Stomach (tissue), 9 donors: ENCODE measurements around the gene LGALS4. TPM values are rescaled to one million over a fixed set of nuclear protein-coding genes. Genes with fewer than 3 reads are reported as not detected.
A peak's percentile ranks its signal among the peaks of the same experiment; 100 is the strongest.
"Not testable (repeated sequence)": the region's sequence is repeated elsewhere in the genome, so short reads cannot be mapped to it uniquely, and the experiment has no call there.

Source experiments
- DNase-seq, 2 donors: peaks; one replicate each; pipeline versions ENCODE4 v3.0.0 to v3.0.0-alpha.2; 2013 to 2019
- H3K27ac ChIP-seq, 5 donors: fragments of 200-600 bp in 4 of 5; sonication (generic) in 4 of 5; one replicate each; pipeline ENCODE4 v1.5.1; 2013 to 2019; ENCODE audit warnings: mild to moderate bottlenecking in 1 of 5, moderate library complexity in 1 of 5
- H3K27me3 ChIP-seq, 3 donors: fragments of 200-600 bp; sonication (generic); one replicate each; pipeline ENCODE4 v1.5.1; 2017 to 2019; ENCODE audit warnings: mixed run types in 1 of 3
- H3K36me3 ChIP-seq, 4 donors: fragments of 200-600 bp; sonication (generic); 1 replicate in 3 of 4; 2 replicates in 1 of 4; pipeline ENCODE4 v1.5.1; 2016 to 2019
- H3K4me1 ChIP-seq, 4 donors: fragments of 200-600 bp; sonication (generic); one replicate each; pipeline ENCODE4 v1.5.1; 2016 to 2019
- H3K4me3 ChIP-seq, 4 donors: fragments of 200-600 bp; sonication (generic) in 3 of 4; one replicate each; pipeline ENCODE4 v1.5.1; 2016 to 2019; ENCODE audit warnings: mild to moderate bottlenecking in 1 of 4
- H3K9me3 ChIP-seq, 4 donors: fragments of 200-600 bp; sonication (generic); one replicate each; pipeline ENCODE4 v1.5.1; 2016 to 2019
- CTCF ChIP-seq, 7 experiments: fragments of 450-650 bp in 4 of 7; fragments of 200-600 bp in 3 of 7; sonication (generic) in 3 of 7; IDR thresholded peaks; one replicate each; pipeline ENCODE4 v1.5.1; 2016 to 2019; ENCODE audit warnings: antibody characterized with exemption in 7 of 7, control low read depth in 2 of 7, mild to moderate bottlenecking in 1 of 7
- EP300 ChIP-seq: sonication (generic); formaldehyde crosslinking; IDR thresholded peaks from one replicate; pipeline ENCODE4 v1.6.1; 2017; ENCODE audit warnings: antibody characterized with exemption
- POLR2A ChIP-seq, 4 donors: fragments of 450-650 bp; IDR thresholded peaks; one replicate each; pipeline ENCODE4 v1.6.1; 2016; ENCODE audit warnings: antibody characterized with exemption in 4 of 4, control low read depth in 2 of 4, mild to moderate bottlenecking in 1 of 4, moderate library complexity in 1 of 4
- POLR2AphosphoS5 ChIP-seq, 3 donors: sonication (generic); formaldehyde crosslinking; IDR thresholded peaks; one replicate each; pipeline ENCODE4 v1.6.1; 2016; ENCODE audit warnings: antibody characterized with exemption in 3 of 3
- whole genome bisulfite sequencing, 5 donors: extraction: QIAGEN DNeasy Blood & Tissue Kit in 3 of 5; methylation state at CpG; one replicate each; pipeline versions ENCODE4 v1.1.5 to v1.1.7; 2013 to 2018; 5-methylcytosine and 5-hydroxymethylcytosine counted together
- intact Hi-C: fragments of 100-400 bp; cut with DNase I; formaldehyde crosslinking; loops from one replicate; pipeline ENCODE4 v1.15.1; 2023; ENCODE audit warnings: low total_unique reads
- polyA plus RNA-seq, 3 donors: library from polyadenylated mRNA; stranded (reverse); fragments of 200-250 nt; gene quantifications; one replicate each; pipeline ENCODE4 v1.2.3, GENCODE V29; 2013
- total RNA-seq, 5 donors: library from RNA; depleted of rRNA; stranded (reverse); fragments of >200 nt; gene quantifications; one replicate each; pipeline versions ENCODE4 v1.1.0 to v1.2.3, GENCODE V29; 2014 to 2016
- donor health status: healthy with polysubstance abuse.
- donor health status: Bipolar disorder and iron deficiency.
- donor health status: healthy.

The LGALS4 gene
- total and polyA plus RNA-seq, 8 donors, result 23.5 to 1,765 (median 113) TPM

GRCh38 chr19:38826856-38827551 is 14.3 kb upstream of the LGALS4 start:
- 58 to 67% (median 62%) methylated on average over 6 of the region's 6 CpGs for WGBS, 5 donors
- intact Hi-C loops, result no loop called here
- H3K9me3 ChIP-seq, result no peaks in the 10 kb centered on the region
- H3K27me3 ChIP-seq, result no peaks in the 10 kb centered on the region
- TF ChIP-seq POLR2AphosphoS5 (IDR thresholded peaks at IDR 0.05), result no peak
- TF ChIP-seq POLR2A (IDR thresholded peaks at IDR 0.05), result no peak
- H3K27ac ChIP-seq, result peak overlapping the region in 1 of 5 donors; percentile 44
- no peak for DNase-seq
- peaks cover 40 to 83% (median 70%) of the 10 kb centered on the region in 4 donors for H3K36me3 ChIP-seq
- no peak overlapping the region for H3K4me3 ChIP-seq
- H3K4me1 ChIP-seq, result peaks cover 9 to 59% (median 39%) of the 10 kb centered on the region in 4 donors

DNA sequence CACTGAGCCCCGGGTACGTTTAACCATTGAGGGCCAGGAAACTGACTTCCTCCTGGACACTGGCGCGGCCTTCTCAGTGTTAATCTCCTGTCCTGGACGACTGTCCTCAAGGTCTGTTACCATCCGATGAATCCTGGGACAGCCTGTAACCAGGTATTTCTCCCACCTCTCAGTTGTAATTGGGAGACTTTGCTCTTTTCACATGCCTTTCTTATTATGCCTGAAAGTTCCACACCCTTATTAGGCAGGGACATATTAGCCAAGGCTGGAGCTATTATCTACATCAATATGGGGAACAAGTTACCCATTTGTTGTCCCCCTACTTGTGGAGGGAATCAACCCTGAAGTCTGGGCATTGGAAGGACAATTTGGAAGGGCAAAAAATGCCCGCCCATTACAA is 13.2 kb upstream of the LGALS4 start:
- H3K27ac ChIP-seq, H3K9me3 ChIP-seq, H3K27me3 ChIP-seq, DNase-seq, intact Hi-C loops, H3K4me3 ChIP-seq: not testable (repeated sequence)
- 78 to 91% (median 87%) methylated on average over 7 of the region's 7 CpGs for WGBS, 5 donors
- peaks cover 8 to 60% (median 39%) of the 10 kb centered on the region in 4 donors for H3K4me1 ChIP-seq
- peaks cover 42 to 94% (median 80%) of the 10 kb centered on the region in 4 donors for H3K36me3 ChIP-seq

DNA sequence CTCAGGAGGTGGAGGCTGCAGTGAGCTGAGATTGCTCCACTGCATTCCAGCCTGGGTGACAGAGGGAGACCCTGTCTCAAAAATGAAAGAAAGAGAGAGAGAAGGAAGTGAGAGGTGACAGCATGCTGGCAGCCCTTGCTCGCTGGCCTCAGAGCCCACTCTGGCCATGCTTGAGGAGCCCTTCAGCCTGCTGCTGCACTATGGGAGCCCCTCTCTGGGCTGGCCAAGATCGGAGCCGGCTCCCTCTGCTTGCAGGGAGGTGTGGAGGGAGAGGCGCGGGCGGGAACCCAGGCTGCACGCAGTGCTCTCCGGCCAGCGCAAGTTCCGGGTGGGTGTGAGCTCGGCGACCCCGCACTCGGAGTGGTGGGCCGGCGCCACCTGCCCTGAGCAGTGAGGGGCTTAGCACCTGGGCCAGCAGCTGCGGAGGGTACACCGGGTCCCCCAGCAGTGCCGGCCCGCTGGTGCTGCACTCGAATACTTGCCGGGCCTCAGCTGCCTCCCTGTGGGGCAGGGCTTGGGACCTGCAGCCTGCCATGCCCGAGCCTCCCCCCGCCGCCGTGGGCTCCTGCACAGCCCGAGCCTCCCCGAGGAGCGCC is 8.6 kb upstream of the LGALS4 start:
- Histone ChIP-seq H3K4me1 (peaks cover 6 to 28% (median 15%) of the 10 kb centered on the region in 4 donors), H3K36me3 (peaks cover 40 to 93% (median 77%) of the 10 kb centered on the region in 4 donors)
- H3K4me3 ChIP-seq, DNase-seq, H3K9me3 ChIP-seq, H3K27me3 ChIP-seq, intact Hi-C loops, H3K27ac ChIP-seq: not testable (repeated sequence)
- 87 to 99% (median 98%) methylated on average over 13 to 29 of the region's 29 CpGs for WGBS, 5 donors

GRCh38 chr19:38819231-38819920 is 6.6 kb upstream of the LGALS4 start:
- TF ChIP-seq CTCF (IDR thresholded peaks at IDR 0.05) (no peak), POLR2AphosphoS5 (IDR thresholded peaks at IDR 0.05) (peak in 1 of 3 donors; percentile 25), EP300 (no peak)
- Histone ChIP-seq H3K4me1 (peaks cover 6 to 15% (median 10%) of the 10 kb centered on the region in 4 donors), H3K4me3 (no peak overlapping the region), H3K36me3 (peaks cover 48 to 93% (median 81%) of the 10 kb centered on the region in 4 donors), H3K27ac (peak overlapping the region in 2 of 5 donors; percentile 15 to 24), H3K27me3 (no peaks in the 10 kb centered on the region), H3K9me3 (no peaks in the 10 kb centered on the region)
- 65 to 82% (median 77%) methylated on average over 13 of the region's 13 CpGs for WGBS, 5 donors
- intact Hi-C loops, result no loop called here
- DNase-seq, result peak; percentile 49 to 71

DNA sequence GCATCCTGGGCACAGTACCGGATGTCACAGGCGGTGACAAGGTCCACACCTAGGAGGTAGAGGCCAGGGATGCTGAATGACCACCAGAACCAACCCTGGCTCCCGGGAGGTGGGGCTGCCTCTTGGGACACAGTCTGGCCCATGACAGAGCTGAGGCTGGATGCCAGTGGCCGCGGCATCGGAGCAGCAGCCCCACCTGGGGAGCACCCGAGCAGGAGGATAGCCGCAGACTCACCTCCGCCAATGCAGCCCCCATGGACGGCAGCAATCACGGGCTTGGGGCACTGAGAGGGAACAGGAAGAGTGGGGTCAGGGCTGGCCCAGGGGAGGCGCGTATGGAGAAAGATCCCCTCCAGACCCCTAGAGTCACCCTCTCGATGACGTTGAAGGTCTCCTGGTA is 4.3 kb upstream of the LGALS4 start:
- WGBS, 5 donors, result 91 to 100% (median 98%) methylated on average over 7 to 15 of the region's 15 CpGs
- Histone ChIP-seq H3K27ac (peak overlapping the region in 1 of 5 donors; percentile 4), H3K9me3 (no peaks in the 10 kb centered on the region), H3K27me3 (no peaks in the 10 kb centered on the region), H3K4me3 (no peak overlapping the region), H3K36me3 (peaks cover 33 to 73% (median 62%) of the 10 kb centered on the region in 4 donors), H3K4me1 (peaks cover 6 to 17% (median 11%) of the 10 kb centered on the region in 4 donors)
- no peak for DNase-seq
- intact Hi-C loops, result no loop called here
- TF ChIP-seq POLR2AphosphoS5 (IDR thresholded peaks at IDR 0.05), result no peak
- no peak for TF ChIP-seq CTCF (IDR thresholded peaks at IDR 0.05)
- no peak for TF ChIP-seq EP300
- no peak for TF ChIP-seq POLR2A (IDR thresholded peaks at IDR 0.05)
